OCI-LY3 (cell line): ENCODE measurements around the gene STARD13.

Experiments used
- EZH2phosphoT487 ChIP-seq: fragments of 200-600 bp; shearing (Covaris generic); IDR thresholded peaks from 2 replicates; pipeline ENCODE4 v1.6.1; 2018; ENCODE audit warnings: antibody characterized with exemption, mixed run types, low read depth
- TF ChIP-seq, protein P1 (sequence below): fragments of 200-600, 300-600 bp; sonication (generic); IDR thresholded peaks from 2 replicates; pipeline ENCODE4 v1.5.1; 2014; ENCODE audit warnings: antibody characterized with exemption, low read length, low read depth

DNA sequence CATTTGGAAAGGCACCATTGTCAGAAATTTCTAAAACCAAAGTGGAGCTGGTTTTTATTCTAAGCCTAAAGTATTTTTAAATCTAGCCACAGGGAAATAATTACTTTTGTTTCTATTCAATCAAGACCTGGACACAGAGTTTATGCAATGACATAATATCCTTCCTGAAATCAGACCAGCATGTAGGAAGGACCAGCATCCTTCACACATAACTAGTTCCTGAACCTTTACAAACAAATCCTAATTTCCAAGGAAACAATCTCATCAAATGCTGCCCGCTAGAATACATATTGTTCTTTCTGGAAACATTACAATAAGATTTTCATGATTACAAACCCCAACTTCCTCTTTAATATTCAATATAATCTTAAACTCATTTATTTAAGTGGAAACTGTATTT is 1.5 kb downstream of the STARD13 start:
- TF ChIP-seq, protein P1, sequence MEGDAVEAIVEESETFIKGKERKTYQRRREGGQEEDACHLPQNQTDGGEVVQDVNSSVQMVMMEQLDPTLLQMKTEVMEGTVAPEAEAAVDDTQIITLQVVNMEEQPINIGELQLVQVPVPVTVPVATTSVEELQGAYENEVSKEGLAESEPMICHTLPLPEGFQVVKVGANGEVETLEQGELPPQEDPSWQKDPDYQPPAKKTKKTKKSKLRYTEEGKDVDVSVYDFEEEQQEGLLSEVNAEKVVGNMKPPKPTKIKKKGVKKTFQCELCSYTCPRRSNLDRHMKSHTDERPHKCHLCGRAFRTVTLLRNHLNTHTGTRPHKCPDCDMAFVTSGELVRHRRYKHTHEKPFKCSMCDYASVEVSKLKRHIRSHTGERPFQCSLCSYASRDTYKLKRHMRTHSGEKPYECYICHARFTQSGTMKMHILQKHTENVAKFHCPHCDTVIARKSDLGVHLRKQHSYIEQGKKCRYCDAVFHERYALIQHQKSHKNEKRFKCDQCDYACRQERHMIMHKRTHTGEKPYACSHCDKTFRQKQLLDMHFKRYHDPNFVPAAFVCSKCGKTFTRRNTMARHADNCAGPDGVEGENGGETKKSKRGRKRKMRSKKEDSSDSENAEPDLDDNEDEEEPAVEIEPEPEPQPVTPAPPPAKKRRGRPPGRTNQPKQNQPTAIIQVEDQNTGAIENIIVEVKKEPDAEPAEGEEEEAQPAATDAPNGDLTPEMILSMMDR, result no peak
- no peak for TF ChIP-seq EZH2phosphoT487
